Naive thymus-derived CD8-positive, alpha-beta T cell (primary cell): ENCODE measurements around the gene OR2H1. TPM values are rescaled to one million over a fixed set of nuclear protein-coding genes. Genes with fewer than 3 reads are reported as not detected.
"Not testable (repeated sequence)": the region's sequence is repeated elsewhere in the genome, so short reads cannot be mapped to it uniquely, and the experiment has no call there.

Experiments used
- ATAC-seq, 2 donors: fragments of 150-1000 bp; cut with Tn5 transposase in 1 of 2; sonication (Bioruptor Pico), chemical (Tn5 transposase) in 1 of 2; 1 replicate in 1 of 2; 2 replicates in 1 of 2; pipeline ENCODE4 v1.10.0; 2021; ENCODE audit warnings: mild to moderate bottlenecking in 2 of 2, moderate library complexity in 2 of 2
- POLR2A ChIA-PET: fragments of 350-600 bp; sonication (Branson Sonifier 250); formaldehyde crosslinking; loops from one replicate; lab custom pipeline; 2021; ENCODE audit warnings: antibody characterized with exemption; lab: Charles Lee
- DNase-seq, 10 donors: peaks; one replicate each; pipeline versions ENCODE4 v3.0.0 to v3.0.0-alpha.2; 2020 to 2022
- H3K27ac Mint-ChIP-seq, 10 donors: one replicate each; pipeline ENCODE4 v1.8.0; 2020 to 2022; ENCODE audit warnings: mild to moderate bottlenecking in 10 of 10, mixed read lengths in 10 of 10, moderate library complexity in 4 of 10, inconsistent platforms in 1 of 10
- H3K27me3 Mint-ChIP-seq, 5 donors: one replicate each; pipeline ENCODE4 v1.8.0; 2021 to 2022; ENCODE audit warnings: mixed read lengths in 5 of 5
- H3K36me3 Mint-ChIP-seq, 3 donors: one replicate each; pipeline ENCODE4 v1.8.0; 2020 to 2022; ENCODE audit warnings: mixed read lengths in 3 of 3, mild to moderate bottlenecking in 2 of 3, inconsistent platforms in 1 of 3
- H3K4me1 Mint-ChIP-seq, 4 donors: one replicate each; pipeline ENCODE4 v1.8.0; 2021 to 2022; ENCODE audit warnings: mixed read lengths in 4 of 4
- H3K4me3 Mint-ChIP-seq, 10 donors: one replicate each; pipeline ENCODE4 v1.8.0; 2020 to 2022; ENCODE audit warnings: mild to moderate bottlenecking in 10 of 10, mixed read lengths in 10 of 10, moderate library complexity in 6 of 10, inconsistent platforms in 1 of 10
- H3K9me3 Mint-ChIP-seq, 9 donors: one replicate each; pipeline ENCODE4 v1.8.0; 2020 to 2022; ENCODE audit warnings: mixed read lengths in 9 of 9, mild to moderate bottlenecking in 3 of 9, inconsistent platforms in 1 of 9, moderate library complexity in 1 of 9
- polyA plus RNA-seq, 3 donors: library from polyadenylated mRNA; unstranded; fragments of 300-500 nt; fragmentation: Illumina TruSeq; gene quantifications; one replicate each; pipeline ENCODE4 v1.2.3, GENCODE V29; 2021
- total RNA-seq, 8 experiments: library from RNA in 2 of 8; stranded (reverse) in 2 of 8; gene quantifications; one replicate each; pipeline ENCODE4 v1.2.3 and lab custom pipeline; 2021 to 2026

OR2H1 gene
- not detected for total RNA-seq
- not detected for polyA plus RNA-seq
- total RNA-seq (lab: John Stamatoyannopoulos, UW): 0 to 0.09 (median 0) reads per million in 6 experiments

GRCh38 chr6:29456971-29457370 lies at the start of gene OR2H1, which contains the start of gene OR11A1:
OR2H1 (plus strand) TSS chr6:29457155; CDS start chr6:29461770, 4,615 bp downstream.
OR11A1 (minus strand) TSS chr6:29457071; CDS start chr6:29427641, 29,430 bp downstream.
- ATAC-seq (no peak), DNase-seq (no peak)
- H3K27me3 Mint-ChIP-seq: peaks cover 12 to 21% (median 16%) of the 10 kb centered on the region in 5 donors
- H3K4me3 Mint-ChIP-seq: no peak within 1 kb of the TSS
- POLR2A ChIA-PET: no interaction called here
- H3K4me1 Mint-ChIP-seq: no peaks in the 10 kb centered on the region
- no peaks in the 10 kb centered on the region for H3K36me3 Mint-ChIP-seq
- no peak within 1 kb of the TSS for H3K27ac Mint-ChIP-seq
- no peaks in the 10 kb centered on the region for H3K9me3 Mint-ChIP-seq

GRCh38 chr6:29414588-29414987 lies 42.4 kb upstream of the OR2H1 start, which contains the start of gene OR12D1:
OR12D1 (plus strand) TSS chr6:29414928.
- POLR2A ChIA-PET: no interaction called here
- H3K9me3 Mint-ChIP-seq: peaks cover 8 to 29% (median 18%) of the 10 kb centered on the region in 9 donors
- ATAC-seq (no peak), DNase-seq (no peak)
- H3K27me3 Mint-ChIP-seq: peaks cover 17 to 59% (median 42%) of the 10 kb centered on the region in 5 donors
- H3K27ac Mint-ChIP-seq: no peak within 1 kb of the TSS
- H3K36me3 Mint-ChIP-seq: peaks cover 0 to 24% (median 0%) of the 10 kb centered on the region in 3 donors
- H3K4me1 Mint-ChIP-seq: no peaks in the 10 kb centered on the region
- no peak within 1 kb of the TSS for H3K4me3 Mint-ChIP-seq

GRCh38 chr6:29419516-29419915 lies 37.4 kb upstream of the OR2H1 start:
- POLR2A ChIA-PET: no interaction called here
- H3K36me3 Mint-ChIP-seq: no peaks in the 10 kb centered on the region
- no peak overlapping the region for H3K4me3 Mint-ChIP-seq
- peaks cover 0 to 8% (median 0%) of the 10 kb centered on the region in 9 donors for H3K9me3 Mint-ChIP-seq
- H3K27ac Mint-ChIP-seq: no peak overlapping the region
- DNase-seq (no peak), ATAC-seq (no peak)
- H3K4me1 Mint-ChIP-seq: no peaks in the 10 kb centered on the region
- peaks cover 13 to 51% (median 27%) of the 10 kb centered on the region in 5 donors for H3K27me3 Mint-ChIP-seq

- DNase-seq (no peak), ATAC-seq (no peak)
- Mint-ChIP-seq H3K27ac (no peak overlapping the region), H3K27me3 (peaks cover 27 to 58% (median 31%) of the 10 kb centered on the region in 5 donors), H3K9me3 (peaks cover 0 to 8% (median 0%) of the 10 kb centered on the region in 9 donors), H3K36me3 (peaks cover 0 to 3% (median 0%) of the 10 kb centered on the region in 3 donors), H3K4me3 (no peak overlapping the region), H3K4me1 (no peaks in the 10 kb centered on the region)
- POLR2A ChIA-PET: no interaction called here
Observed at GRCh38 chr6:29424168-29424567, 32.8 kb upstream of the OR2H1 start.

- POLR2A ChIA-PET: no interaction called here
- DNase-seq (no peak), ATAC-seq (peak in 1 of 2 donors; percentile 42)
- H3K27me3 Mint-ChIP-seq: peaks cover 30 to 60% (median 35%) of the 10 kb centered on the region in 5 donors
- H3K27ac Mint-ChIP-seq: no peak overlapping the region
- H3K9me3 Mint-ChIP-seq: peaks cover 0 to 8% (median 0%) of the 10 kb centered on the region in 9 donors
- no peak overlapping the region for H3K4me3 Mint-ChIP-seq
- H3K4me1 Mint-ChIP-seq: no peaks in the 10 kb centered on the region
- H3K36me3 Mint-ChIP-seq: peaks cover 0 to 3% (median 0%) of the 10 kb centered on the region in 3 donors
Observed at GRCh38 chr6:29424575-29424974, 32.4 kb upstream of the OR2H1 start.

GRCh38 chr6:29425075-29425474 lies 31.9 kb upstream of the OR2H1 start:
- H3K4me3 Mint-ChIP-seq: no peak overlapping the region
- ATAC-seq (no peak), DNase-seq (no peak)
- H3K4me1 Mint-ChIP-seq: no peaks in the 10 kb centered on the region
- peaks cover 0 to 3% (median 0%) of the 10 kb centered on the region in 3 donors for H3K36me3 Mint-ChIP-seq
- H3K27ac Mint-ChIP-seq: no peak overlapping the region
- POLR2A ChIA-PET: no interaction called here
- peaks cover 29 to 57% (median 34%) of the 10 kb centered on the region in 5 donors for H3K27me3 Mint-ChIP-seq
- peaks cover 0 to 8% (median 0%) of the 10 kb centered on the region in 9 donors for H3K9me3 Mint-ChIP-seq

GRCh38 chr6:29426654-29427053 lies 30.3 kb upstream of the OR2H1 start:
- peaks cover 25 to 47% (median 29%) of the 10 kb centered on the region in 5 donors for H3K27me3 Mint-ChIP-seq
- no peak overlapping the region for H3K4me3 Mint-ChIP-seq
- POLR2A ChIA-PET: no interaction called here
- H3K9me3 Mint-ChIP-seq: peaks cover 0 to 2% (median 0%) of the 10 kb centered on the region in 9 donors
- no peaks in the 10 kb centered on the region for H3K4me1 Mint-ChIP-seq
- DNase-seq: no peak
- ATAC-seq: no peak
- H3K36me3 Mint-ChIP-seq: peaks cover 0 to 3% (median 0%) of the 10 kb centered on the region in 3 donors
- peak overlapping the region in 1 of 10 donors; percentile 30 for H3K27ac Mint-ChIP-seq

GRCh38 chr6:29436730-29437129 lies 20.2 kb upstream of the OR2H1 start:
- H3K27ac Mint-ChIP-seq, H3K4me3 Mint-ChIP-seq, H3K36me3 Mint-ChIP-seq, H3K4me1 Mint-ChIP-seq, POLR2A ChIA-PET, ATAC-seq, DNase-seq: not testable (repeated sequence)
- Mint-ChIP-seq H3K27me3 (peaks cover 34 to 70% (median 37%) of the 10 kb centered on the region in 5 donors), H3K9me3 (peaks cover 0 to 15% (median 0%) of the 10 kb centered on the region in 9 donors)

GRCh38 chr6:29439006-29439405 lies 17.9 kb upstream of the OR2H1 start, which contains the start of gene OR10C1:
OR10C1 (plus strand) TSS chr6:29439306; CDS start chr6:29440016, 710 bp downstream.
- peaks cover 30 to 54% (median 41%) of the 10 kb centered on the region in 5 donors for H3K27me3 Mint-ChIP-seq
- no peak for DNase-seq
- no peak for ATAC-seq
- peaks cover 0 to 1% (median 0%) of the 10 kb centered on the region in 3 donors for H3K36me3 Mint-ChIP-seq
- no peak within 1 kb of the TSS for H3K4me3 Mint-ChIP-seq
- H3K9me3 Mint-ChIP-seq: peaks cover 0 to 16% (median 3%) of the 10 kb centered on the region in 9 donors
- no peaks in the 10 kb centered on the region for H3K4me1 Mint-ChIP-seq
- POLR2A ChIA-PET: no interaction called here
- no peak within 1 kb of the TSS for H3K27ac Mint-ChIP-seq

- Mint-ChIP-seq H3K27ac (no peak overlapping the region), H3K4me1 (no peaks in the 10 kb centered on the region), H3K4me3 (no peak overlapping the region), H3K36me3 (peaks cover 0 to 14% (median 0%) of the 10 kb centered on the region in 3 donors), H3K9me3 (peaks cover 0 to 15% (median 7%) of the 10 kb centered on the region in 9 donors), H3K27me3 (peaks cover 41 to 64% (median 62%) of the 10 kb centered on the region in 5 donors)
- ATAC-seq (no peak), DNase-seq (no peak)
- POLR2A ChIA-PET: no interaction called here
Observed at GRCh38 chr6:29442719-29443118, 14.2 kb upstream of the OR2H1 start.

GRCh38 chr6:29444031-29444430 lies 12.9 kb upstream of the OR2H1 start:
- peaks cover 48 to 72% (median 69%) of the 10 kb centered on the region in 5 donors for H3K27me3 Mint-ChIP-seq
- H3K27ac Mint-ChIP-seq, H3K4me1 Mint-ChIP-seq, H3K4me3 Mint-ChIP-seq, POLR2A ChIA-PET, DNase-seq, ATAC-seq: not testable (repeated sequence)
- H3K9me3 Mint-ChIP-seq: peaks cover 0 to 15% (median 8%) of the 10 kb centered on the region in 9 donors
- peaks cover 0 to 22% (median 0%) of the 10 kb centered on the region in 3 donors for H3K36me3 Mint-ChIP-seq

GRCh38 chr6:29447670-29448069 lies 9.3 kb upstream of the OR2H1 start:
- Mint-ChIP-seq H3K27ac (no peak overlapping the region), H3K36me3 (peaks cover 0 to 27% (median 0%) of the 10 kb centered on the region in 3 donors), H3K27me3 (peaks cover 42 to 82% (median 72%) of the 10 kb centered on the region in 5 donors), H3K9me3 (peaks cover 0 to 22% (median 9%) of the 10 kb centered on the region in 9 donors), H3K4me3 (no peak overlapping the region), H3K4me1 (no peaks in the 10 kb centered on the region)
- DNase-seq: no peak
- POLR2A ChIA-PET: interaction anchor here (0.7 kb wide), 1 partner anchor 768 kb away, joined by 4 read pairs; no protein-coding TSS in a partner anchor
- ATAC-seq: no peak

- no peak for DNase-seq
- ATAC-seq: no peak
- H3K36me3 Mint-ChIP-seq: peaks cover 0 to 13% (median 0%) of the 10 kb centered on the region in 3 donors
- peaks cover 26 to 52% (median 43%) of the 10 kb centered on the region in 5 donors for H3K27me3 Mint-ChIP-seq
- H3K27ac Mint-ChIP-seq: no peak overlapping the region
- H3K4me3 Mint-ChIP-seq: no peak overlapping the region
- POLR2A ChIA-PET: no interaction called here
- peaks cover 0 to 12% (median 4%) of the 10 kb centered on the region in 9 donors for H3K9me3 Mint-ChIP-seq
- no peaks in the 10 kb centered on the region for H3K4me1 Mint-ChIP-seq
Observed at GRCh38 chr6:29451471-29452193, 5.3 kb upstream of the OR2H1 start.
